GM12891 (cell line): Measurements from ENCODE around the gene TGFBR2.

Experiments
- POLR2A ChIP-seq: IDR thresholded peaks from 2 replicates; pipeline ENCODE4 v1.6.1; 2011; ENCODE audit warnings: low read depth, low read length, control low read depth
- POLR2AphosphoS5 ChIP-seq: IDR thresholded peaks from 2 replicates; pipeline ENCODE4 v1.6.1; 2011; ENCODE audit warnings: low read depth, low read length, control low read depth
- SPI1 ChIP-seq: IDR thresholded peaks from 2 replicates; pipeline ENCODE4 v1.6.1; 2011; ENCODE audit warnings: low read depth, low read length, control low read depth

- TF ChIP-seq POLR2A (no peak), POLR2AphosphoS5 (no peak), SPI1 (no peak)
These were observed 121.7 kb downstream of the TGFBR2 start for GRCh38 chr3:30728143-30728542.
